HEK293T (cell line): ENCODE results near the gene TIGIT.
A peak's percentile ranks its signal among the peaks of the same experiment; 100 is the strongest.
"Not testable (repeated sequence)": the region's sequence is repeated elsewhere in the genome, so short reads cannot be mapped to it uniquely, and the experiment has no call there.

Experiments used
- CTCF ChIA-PET: fragments of 350-600 bp; formaldehyde crosslinking; extraction: SDS; loops from one replicate; lab custom pipeline; 2021; ENCODE audit warnings: antibody characterized with exemption, inconsistent platforms; lab: Yijun Ruan, JAX
- POLR2A ChIA-PET: fragments of 350-600 bp; formaldehyde crosslinking; extraction: SDS; loops from one replicate; lab custom pipeline; 2020; ENCODE audit warnings: antibody characterized with exemption, inconsistent platforms; lab: Yijun Ruan, JAX
- DNase-seq: peaks from one replicate; pipeline ENCODE4 v3.0.0; 2012; ENCODE audit warnings: mixed read lengths; ENCODE audit errors: extremely low spot score
- ARNT ChIP-seq: fragments of 450-650 bp; IDR thresholded peaks from 2 replicates; pipeline ENCODE4 v1.6.1; 2017; ENCODE audit warnings: mild to moderate bottlenecking
- BHLHE40 ChIP-seq: fragments of 450-650 bp; IDR thresholded peaks from 2 replicates; pipeline ENCODE4 v1.6.1; 2016; ENCODE audit warnings: mild to moderate bottlenecking, moderate library complexity, borderline replicate concordance
- CTBP1 ChIP-seq: fragments of 450-650 bp; IDR thresholded peaks from 2 replicates; pipeline ENCODE4 v1.6.1; 2016; ENCODE audit warnings: borderline replicate concordance
- ELF4 ChIP-seq: fragments of 450-650 bp; IDR thresholded peaks from 2 replicates; pipeline ENCODE4 v1.6.1; 2017; ENCODE audit warnings: antibody characterized with exemption
- FOXA1 ChIP-seq: fragments of 450-650 bp; IDR thresholded peaks from 2 replicates; pipeline ENCODE4 v1.6.1; 2016; ENCODE audit warnings: mild to moderate bottlenecking
- FOXK2 ChIP-seq: fragments of 450-650 bp; IDR thresholded peaks from 2 replicates; pipeline ENCODE4 v1.6.1; 2016; ENCODE audit warnings: mild to moderate bottlenecking
- FOXM1 ChIP-seq: fragments of 450-650 bp; IDR thresholded peaks from 2 replicates; pipeline ENCODE4 v1.6.1; 2017; ENCODE audit warnings: mild to moderate bottlenecking, borderline replicate concordance
- HDGF ChIP-seq: fragments of 450-650 bp; IDR thresholded peaks from 2 replicates; pipeline ENCODE4 v1.6.1; 2017; ENCODE audit warnings: antibody characterized with exemption, borderline replicate concordance
- L3MBTL2 ChIP-seq: fragments of 450-650 bp; conservative IDR thresholded peaks from 2 replicates; pipeline ENCODE4 v1.6.1; 2016; ENCODE audit warnings: mild to moderate bottlenecking
- LEF1 ChIP-seq: fragments of 450-650 bp; IDR thresholded peaks from 2 replicates; pipeline ENCODE4 v1.6.1; 2017; ENCODE audit warnings: mild to moderate bottlenecking, borderline replicate concordance
- NFRKB ChIP-seq: fragments of 450-650 bp; IDR thresholded peaks from 2 replicates; pipeline ENCODE4 v1.6.1; 2016; ENCODE audit warnings: mild to moderate bottlenecking, moderate library complexity
- PKNOX1 ChIP-seq: fragments of 450-650 bp; IDR thresholded peaks from 2 replicates; pipeline ENCODE4 v1.6.1; 2016
- SP1 ChIP-seq: fragments of 450-650 bp; IDR thresholded peaks from 2 replicates; pipeline ENCODE4 v1.6.1; 2017
- SUZ12 ChIP-seq: fragments of 450-650 bp; IDR thresholded peaks from 2 replicates; pipeline ENCODE4 v1.6.1; 2016; ENCODE audit warnings: mild to moderate bottlenecking
- TARDBP ChIP-seq: fragments of 450-650 bp; IDR thresholded peaks from 2 replicates; pipeline ENCODE4 v1.6.1; 2016
- ZNF384 ChIP-seq: fragments of 450-650 bp; IDR thresholded peaks from 2 replicates; pipeline ENCODE4 v1.6.1; 2016

Gene TIGIT

GRCh38 chr3:114272271-114272670, 21.6 kb upstream of the TIGIT start:
- POLR2A ChIA-PET: no interaction called here
- CTCF ChIA-PET: interaction anchor here (0.6 kb wide), 1 partner anchor 1219 kb away, joined by 4 read pairs; no protein-coding TSS in a partner anchor
- no peak for DNase-seq
- no peak for TF ChIP-seq NFRKB
- TF ChIP-seq FOXM1: no peak
- TF ChIP-seq ARNT: no peak
- no peak for TF ChIP-seq HDGF
- no peak for TF ChIP-seq CTBP1
- no peak for TF ChIP-seq FOXA1

- POLR2A ChIA-PET: no interaction called here
- CTCF ChIA-PET: no interaction called here
- DNase-seq: no peak
- TF ChIP-seq NFRKB: no peak
- no peak for TF ChIP-seq CTBP1
- no peak for TF ChIP-seq FOXA1
- no peak for TF ChIP-seq ELF4
- TF ChIP-seq L3MBTL2: no peak
- TF ChIP-seq FOXK2: no peak
- no peak for TF ChIP-seq FOXM1
- no peak for TF ChIP-seq BHLHE40
- no peak for TF ChIP-seq SP1
- no peak for TF ChIP-seq ARNT
- no peak for TF ChIP-seq TARDBP
- TF ChIP-seq PKNOX1: no peak
Observed at GRCh38 chr3:114274929-114275328, 18.9 kb upstream of the TIGIT start.

GRCh38 chr3:114276856-114277255, 17.0 kb upstream of the TIGIT start:
- POLR2A ChIA-PET, CTCF ChIA-PET, DNase-seq: not testable (repeated sequence)

GRCh38 chr3:114284644-114285043, 9.2 kb upstream of the TIGIT start:
- DNase-seq: no peak
- POLR2A ChIA-PET: no interaction called here
- CTCF ChIA-PET: no interaction called here
- TF ChIP-seq SUZ12: no peak
- TF ChIP-seq BHLHE40: no peak
- TF ChIP-seq NFRKB: no peak
- TF ChIP-seq SP1: no peak
- TF ChIP-seq LEF1: no peak
- no peak for TF ChIP-seq TARDBP
- no peak for TF ChIP-seq L3MBTL2
- no peak for TF ChIP-seq FOXK2
- no peak for TF ChIP-seq PKNOX1
- TF ChIP-seq ELF4: no peak
- TF ChIP-seq FOXA1: no peak
- no peak for TF ChIP-seq FOXM1
- no peak for TF ChIP-seq ZNF384
- TF ChIP-seq HDGF: no peak
- no peak for TF ChIP-seq CTBP1
- no peak for TF ChIP-seq ARNT

GRCh38 chr3:114285648-114286230, 8.1 kb upstream of the TIGIT start:
- no peak for DNase-seq
- CTCF ChIA-PET: interaction anchor here (0.8 kb wide), 1 partner anchor 13 kb away, joined by 3 read pairs; no protein-coding TSS in a partner anchor
- POLR2A ChIA-PET: no interaction called here
- TF ChIP-seq ZNF384: no peak
- TF ChIP-seq BHLHE40: no peak
- TF ChIP-seq SP1: no peak
- no peak for TF ChIP-seq FOXM1

GRCh38 chr3:114286266-114286665, 7.6 kb upstream of the TIGIT start:
- CTCF ChIA-PET: no interaction called here
- POLR2A ChIA-PET: no interaction called here
- TF ChIP-seq ARNT (no peak), SP1 (no peak), ZNF384 (no peak), FOXM1 (no peak), FOXK2 (no peak)
- no peak for DNase-seq

GRCh38 chr3:114290911-114291901, 2.6 kb upstream of the TIGIT start:
- peak; percentile 84 for DNase-seq
- ChIA-PET POLR2A (no interaction called here), CTCF (interaction anchor here (0.5 to 1.7 kb wide), 8 partner anchors 8 to 1536 kb away, joined by 3 to 9 read pairs (median 3); no protein-coding TSS in a partner anchor)
- TF ChIP-seq FOXK2 (no peak), ELF4 (no peak), SP1 (no peak), CTBP1 (no peak), BHLHE40 (no peak), HDGF (no peak), TARDBP (no peak), FOXM1 (no peak), SUZ12 (no peak), ARNT (no peak), PKNOX1 (no peak), LEF1 (no peak), ZNF384 (no peak), NFRKB (no peak), FOXA1 (no peak), L3MBTL2 (no peak)
